Ramos (cell line): ENCODE results near the gene DCPS.
"Not testable (repeated sequence)": the region's sequence is repeated elsewhere in the genome, so short reads cannot be mapped to it uniquely, and the experiment has no call there.

ENCODE experiments used
- in situ Hi-C: fragments of 300-500 bp; cut with MboI; formaldehyde crosslinking; loops from one replicate; pipeline ENCODE4 v1.14.3; 2022; ENCODE audit warnings: low sequenced_read_pairs; ENCODE audit not compliant: unreplicated experiment

Gene DCPS, protein sequence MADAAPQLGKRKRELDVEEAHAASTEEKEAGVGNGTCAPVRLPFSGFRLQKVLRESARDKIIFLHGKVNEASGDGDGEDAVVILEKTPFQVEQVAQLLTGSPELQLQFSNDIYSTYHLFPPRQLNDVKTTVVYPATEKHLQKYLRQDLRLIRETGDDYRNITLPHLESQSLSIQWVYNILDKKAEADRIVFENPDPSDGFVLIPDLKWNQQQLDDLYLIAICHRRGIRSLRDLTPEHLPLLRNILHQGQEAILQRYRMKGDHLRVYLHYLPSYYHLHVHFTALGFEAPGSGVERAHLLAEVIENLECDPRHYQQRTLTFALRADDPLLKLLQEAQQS

DNA sequence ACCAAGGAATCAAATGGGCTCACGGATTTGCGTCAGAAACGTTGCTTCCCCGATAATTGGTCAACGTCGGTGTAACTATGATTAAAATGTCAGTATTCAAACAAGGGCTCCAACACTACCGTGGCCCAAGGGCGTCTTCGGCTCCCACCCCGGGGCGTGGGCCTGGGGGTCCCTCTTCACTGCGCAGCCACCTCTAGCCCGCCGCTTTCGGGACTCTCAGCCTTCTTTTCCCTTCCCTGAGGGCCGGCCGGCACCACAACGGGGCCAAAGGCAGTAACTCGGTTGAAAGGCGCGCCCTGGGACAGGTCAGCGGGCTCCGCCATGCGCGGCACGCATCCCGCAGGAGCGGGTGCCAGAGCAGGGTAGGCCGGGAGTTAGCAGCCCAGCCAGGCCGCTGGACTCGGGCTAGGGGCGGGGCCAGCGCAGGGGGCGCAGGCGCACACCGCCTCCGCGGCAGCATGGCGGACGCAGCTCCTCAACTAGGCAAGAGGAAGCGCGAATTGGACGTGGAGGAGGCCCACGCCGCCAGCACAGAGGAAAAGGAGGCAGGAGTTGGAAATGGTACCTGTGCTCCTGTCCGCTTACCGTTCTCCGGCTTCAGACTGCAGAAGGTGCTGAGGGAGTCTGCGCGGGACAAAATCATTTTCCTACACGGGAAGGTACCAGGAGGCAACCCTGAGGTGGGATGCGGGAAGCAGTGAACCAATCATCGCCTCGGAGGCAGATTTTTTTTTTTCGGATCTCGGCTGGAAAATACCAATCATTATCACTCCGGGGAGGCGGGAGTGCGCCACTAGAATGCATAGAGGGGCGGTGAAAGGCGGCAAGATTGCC, at the start of gene DCPS:
TSS of gene DCPS (plus strand) at position 438 of the 834 bp plus-strand sequence. CDS start at position 459, 21 bp downstream.
- in situ Hi-C loops = no loop called here

- in situ Hi-C loops = no loop called here
These were observed 49.0 kb upstream of the DCPS start for GRCh38 chr11:126254819-126255218.

- in situ Hi-C loops = not testable (repeated sequence)
These were observed 48.4 kb upstream of the DCPS start for GRCh38 chr11:126255507-126255906.

DNA sequence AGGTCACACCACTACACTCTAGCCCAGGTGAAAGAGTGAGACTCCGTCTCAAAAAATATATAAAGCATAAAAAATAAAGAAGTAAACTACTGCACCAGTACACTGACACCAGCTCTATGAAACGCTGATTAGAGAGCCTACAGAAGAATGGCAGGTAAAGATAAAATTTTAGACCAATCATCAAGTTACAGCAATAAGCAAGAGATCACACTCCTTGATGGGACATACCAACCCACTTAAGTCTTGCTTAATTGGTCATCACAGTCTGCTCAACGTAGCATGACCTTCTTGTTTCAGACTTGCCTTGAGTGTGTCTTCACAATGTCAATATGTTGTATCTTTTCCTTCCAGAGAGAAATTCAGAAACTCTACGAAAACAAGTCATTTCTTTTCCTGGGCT, 47.6 kb upstream of the DCPS start:
- in situ Hi-C loops = no loop called here

DNA sequence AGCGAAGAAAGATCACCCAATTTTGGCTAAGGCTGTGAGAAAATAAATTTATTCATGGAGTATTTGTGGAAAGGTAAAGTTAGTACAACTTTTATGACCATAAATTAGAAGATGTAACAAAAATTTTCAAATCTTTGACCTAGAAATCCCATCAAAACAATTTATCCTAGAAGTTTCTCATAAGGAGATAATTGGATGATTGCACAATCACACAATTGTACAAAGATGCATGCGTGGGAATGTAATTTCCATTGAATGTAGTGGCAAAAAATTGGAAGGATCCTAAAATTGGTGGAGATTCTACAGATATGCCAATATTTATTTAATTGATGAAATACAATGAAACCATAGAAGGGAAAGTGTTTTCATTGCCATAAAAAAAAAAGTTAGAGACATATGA, 46.7 kb upstream of the DCPS start:
- in situ Hi-C loops = no loop called here

GRCh38 chr11:126257764-126258163, 46.1 kb upstream of the DCPS start:
- in situ Hi-C loops = no loop called here

DNA sequence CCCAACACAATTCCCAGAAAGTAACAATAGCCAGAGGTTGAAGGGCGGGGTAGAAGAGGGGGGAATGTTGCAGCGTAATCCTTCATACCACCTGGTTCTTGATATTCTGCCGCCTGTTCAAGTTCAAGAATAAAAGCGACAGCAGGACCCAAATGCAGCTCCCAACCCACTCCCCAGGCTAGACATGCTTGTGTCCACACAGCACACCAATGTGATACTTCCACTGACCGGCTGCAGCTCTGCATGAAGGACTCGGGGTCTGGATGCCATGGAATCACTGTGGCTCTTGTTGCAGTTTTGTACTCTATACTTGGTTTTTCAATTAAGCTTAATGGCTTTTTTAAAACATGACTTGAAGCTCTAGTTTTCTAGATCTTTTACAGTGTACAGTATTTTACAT, 41.6 kb upstream of the DCPS start:
- in situ Hi-C loops = no loop called here

DNA sequence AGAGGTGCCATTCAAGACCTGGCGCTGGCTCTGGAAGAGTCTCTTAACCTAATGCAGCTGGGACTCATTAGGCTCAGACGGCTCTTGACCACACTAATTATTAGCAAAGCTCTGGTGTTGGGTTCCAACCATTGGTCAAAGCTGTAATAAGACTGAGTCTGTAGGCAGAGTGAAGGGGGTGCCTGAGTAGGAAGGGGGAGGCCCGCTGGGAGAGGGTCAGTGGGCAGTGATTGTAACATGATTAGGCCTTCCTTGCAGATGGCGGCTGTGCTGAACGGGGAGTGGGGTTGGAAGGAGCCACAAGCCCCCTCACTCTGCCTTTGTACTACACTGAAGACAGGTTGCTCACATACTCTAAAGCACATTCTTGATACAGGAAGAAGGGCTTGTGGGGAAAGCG, 40.4 kb upstream of the DCPS start:
- in situ Hi-C loops = no loop called here

DNA sequence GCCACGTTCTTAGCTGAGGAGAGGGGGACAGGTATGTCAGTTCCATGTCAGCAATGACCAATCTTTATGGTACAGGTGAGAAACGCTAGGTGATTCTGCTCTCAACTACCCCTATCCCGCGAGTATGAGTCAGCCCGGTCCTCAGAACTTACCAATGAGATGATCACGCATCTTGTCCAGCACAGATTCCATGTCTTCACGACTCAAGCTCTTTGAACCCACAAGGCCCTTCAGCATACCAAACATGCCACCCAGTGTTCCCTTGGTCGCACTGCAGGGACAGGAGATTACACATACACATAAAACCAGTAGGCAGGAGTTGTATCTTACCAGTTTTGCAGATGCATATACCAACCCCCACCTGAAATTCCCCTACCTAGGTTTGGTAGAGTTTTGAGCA, 38.0 kb upstream of the DCPS start:
- in situ Hi-C loops = no loop called here

DNA sequence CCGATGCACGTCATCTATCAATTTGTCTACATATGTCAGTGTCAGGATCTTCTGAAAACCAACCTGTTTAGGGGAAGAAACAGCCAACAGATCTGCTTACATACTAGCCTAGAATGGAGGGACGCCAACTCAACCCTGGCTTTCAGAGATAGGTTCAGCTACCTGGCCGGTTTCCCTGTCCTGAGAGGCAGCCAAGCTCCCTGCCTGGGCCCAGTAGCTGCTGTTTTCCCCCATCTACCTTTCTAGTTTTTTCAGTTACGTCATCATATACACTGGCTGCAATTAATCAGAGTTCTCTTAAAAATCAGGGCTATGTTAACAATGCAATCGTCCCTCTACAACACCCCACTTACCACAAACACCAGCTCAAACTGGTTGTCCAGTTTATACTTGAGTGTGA, 36.2 kb upstream of the DCPS start:
- in situ Hi-C loops = no loop called here

DNA sequence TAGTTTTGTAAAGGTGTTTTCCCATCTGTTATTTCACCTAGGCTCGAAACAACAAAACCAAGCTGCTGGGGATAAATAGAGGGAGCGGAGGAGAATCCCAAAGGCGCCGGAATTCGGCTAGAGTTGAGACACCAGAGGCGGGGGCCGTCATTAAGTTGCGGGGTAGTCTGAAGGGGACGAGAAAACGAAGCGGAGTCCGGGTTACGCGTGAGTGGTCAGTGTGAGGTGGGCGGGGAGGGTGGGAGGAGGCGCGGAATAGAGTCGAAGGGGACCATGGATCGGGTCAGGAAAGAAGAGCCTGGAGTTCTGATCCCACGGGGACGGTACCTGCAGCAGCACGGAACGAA, 35.5 kb upstream of the DCPS start:
- in situ Hi-C loops = no loop called here

DNA sequence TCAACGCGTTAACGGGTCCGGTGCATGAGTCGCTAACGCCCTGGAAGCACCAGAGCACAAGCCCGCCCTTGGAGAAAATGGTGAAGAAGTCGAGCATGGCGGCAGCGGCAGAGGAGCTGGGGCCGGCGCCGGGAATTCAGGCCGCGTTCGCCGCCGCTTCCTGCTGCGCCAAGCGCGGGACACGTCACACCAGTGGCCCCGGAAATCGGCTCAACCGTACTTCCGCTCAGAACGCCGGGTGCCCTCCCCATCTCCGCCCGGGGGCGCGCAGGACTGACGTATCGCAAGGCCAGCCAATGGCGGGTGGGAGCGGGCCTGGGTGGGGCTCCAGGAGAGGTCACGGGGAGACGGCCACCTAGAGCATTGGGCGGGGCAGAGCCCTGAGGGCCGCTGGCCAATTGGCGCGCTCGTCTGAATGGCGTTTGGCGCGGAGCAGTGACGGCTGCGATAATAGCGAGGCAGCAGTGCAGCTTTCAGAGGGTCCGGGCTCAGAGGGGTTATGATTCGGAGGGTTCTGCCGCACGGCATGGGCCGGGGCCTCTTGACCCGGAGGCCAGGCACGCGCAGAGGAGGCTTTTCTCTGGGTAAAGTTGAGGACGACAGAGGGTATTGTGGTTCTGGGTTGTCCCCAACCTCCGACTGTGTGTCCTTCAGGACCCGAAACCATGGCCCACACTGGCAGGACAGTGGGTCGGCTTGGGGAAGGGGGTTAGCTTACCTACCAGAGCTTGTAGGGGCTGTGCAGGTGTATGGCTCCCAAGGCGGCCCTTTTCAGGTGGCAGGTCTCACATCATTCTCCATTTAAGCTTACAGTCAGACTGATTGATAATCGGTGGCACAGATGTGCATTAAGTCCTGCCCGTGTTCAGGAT, 34.9 kb upstream of the DCPS start, which contains the start of the genes FOXRED1 and SRPRA:
TSS of gene FOXRED1 (plus strand) at position 447 of the 872 bp plus-strand sequence. CDS start at position 500, 53 bp downstream.
TSS of gene SRPRA (minus strand) at position 188 of the 872 bp plus-strand sequence. CDS start at position 97, 91 bp downstream.
- in situ Hi-C loops = no loop called here

DNA sequence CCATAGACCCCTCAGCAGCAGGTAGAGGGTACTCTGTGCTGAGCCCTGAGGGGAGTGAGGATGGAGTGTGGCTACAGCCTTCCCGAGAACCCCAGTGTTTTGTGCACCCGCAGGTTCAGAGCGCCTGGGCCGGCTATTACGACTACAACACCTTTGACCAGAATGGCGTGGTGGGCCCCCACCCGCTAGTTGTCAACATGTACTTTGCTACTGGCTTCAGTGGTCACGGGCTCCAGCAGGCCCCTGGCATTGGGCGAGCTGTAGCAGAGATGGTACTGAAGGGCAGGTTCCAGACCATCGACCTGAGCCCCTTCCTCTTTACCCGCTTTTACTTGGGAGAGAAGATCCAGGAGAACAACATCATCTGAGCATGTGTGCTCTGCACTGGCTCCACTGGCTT, 26.5 kb upstream of the DCPS start:
- in situ Hi-C loops = no loop called here

- in situ Hi-C loops = no loop called here
These were observed 26.1 kb upstream of the DCPS start for GRCh38 chr11:126277780-126278179.

- in situ Hi-C loops = no loop called here
These were observed 24.7 kb upstream of the DCPS start for GRCh38 chr11:126279191-126279590.

DNA sequence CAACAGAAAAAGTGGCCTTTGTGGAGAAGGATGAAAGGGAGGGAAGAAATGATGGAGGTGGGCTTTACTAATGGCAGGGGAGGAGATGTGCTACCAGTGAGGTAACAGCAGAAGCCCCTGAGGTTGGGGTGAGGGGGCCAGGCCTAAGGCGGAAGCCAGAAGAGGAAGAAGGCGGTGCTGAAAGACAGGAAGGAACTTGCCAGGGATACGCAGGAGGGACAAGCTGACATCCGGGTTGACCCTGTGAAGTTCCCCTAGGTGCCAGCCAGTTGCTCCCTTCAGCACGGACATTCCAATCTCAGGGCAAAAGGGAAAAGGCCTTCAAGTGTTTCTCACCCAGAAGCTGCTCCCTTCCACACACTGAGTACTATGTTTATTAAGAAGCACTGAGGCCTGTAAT, 23.3 kb upstream of the DCPS start:
- in situ Hi-C loops = no loop called here

DNA sequence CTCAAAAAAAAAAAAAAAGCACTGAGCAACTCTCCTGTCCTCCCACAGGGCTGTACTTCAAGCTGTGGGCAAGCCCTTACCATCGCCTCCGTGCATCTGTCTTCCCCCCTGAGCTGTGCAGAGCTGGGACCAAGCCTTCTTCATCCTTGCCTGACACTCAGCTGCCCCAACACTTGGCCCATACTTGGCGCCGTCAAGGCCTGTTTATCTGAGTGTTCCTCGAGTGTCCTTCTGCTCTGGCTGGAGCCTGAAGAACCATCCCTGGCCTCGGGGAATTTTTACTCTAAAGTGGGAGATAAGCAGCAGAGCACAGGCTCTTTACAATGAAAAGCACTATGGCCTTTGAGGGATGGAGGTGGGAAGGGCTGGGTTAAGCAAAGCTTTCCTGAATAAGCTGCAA, 22.6 kb upstream of the DCPS start:
- in situ Hi-C loops = no loop called here

- in situ Hi-C loops = no loop called here
These were observed 22.1 kb upstream of the DCPS start for GRCh38 chr11:126281666-126282175.

- in situ Hi-C loops = no loop called here
These were observed 21.5 kb upstream of the DCPS start for GRCh38 chr11:126282361-126282735.
